Peyer's patch (tissue), 4 donors: Measurements from ENCODE around the gene PSMD12.

Experiments used
- POLR2A ChIP-seq, 2 donors: fragments of 450-650 bp; IDR thresholded peaks; one replicate each; pipeline ENCODE4 v1.5.1; 2017; ENCODE audit warnings: antibody characterized with exemption in 2 of 2, mild to moderate bottlenecking in 2 of 2, moderate library complexity in 2 of 2
- TF ChIP-seq, protein P1 (sequence below), 6 experiments: fragments of 450-650 bp in 4 of 6; fragments of 200-600 bp in 2 of 6; sonication (generic) in 1 of 6; IDR thresholded peaks; one replicate each; pipeline ENCODE4 v1.5.1; 2017 to 2019; ENCODE audit warnings: antibody characterized with exemption in 6 of 6, mild to moderate bottlenecking in 3 of 6, moderate library complexity in 1 of 6

DNA sequence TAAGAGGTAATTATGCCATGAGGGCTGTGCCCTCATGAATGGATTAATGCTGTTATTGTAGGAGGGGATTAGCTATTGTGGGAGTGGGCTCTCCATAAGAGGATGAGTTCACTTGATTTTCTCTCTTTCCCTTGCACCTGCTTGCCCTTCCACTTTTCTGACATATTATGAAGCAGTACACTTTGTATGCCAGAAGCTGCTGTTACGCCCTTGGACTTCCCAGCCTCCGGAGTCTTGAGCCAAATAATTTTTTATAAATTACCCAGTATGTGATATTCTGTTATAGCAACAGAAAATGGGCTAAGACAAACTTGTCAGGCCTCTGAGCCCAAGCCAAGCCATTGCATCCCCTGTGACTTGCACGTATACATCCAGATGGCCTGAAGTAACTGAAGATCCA, 38.4 kb downstream of the PSMD12 start:
- TF ChIP-seq, protein P1, sequence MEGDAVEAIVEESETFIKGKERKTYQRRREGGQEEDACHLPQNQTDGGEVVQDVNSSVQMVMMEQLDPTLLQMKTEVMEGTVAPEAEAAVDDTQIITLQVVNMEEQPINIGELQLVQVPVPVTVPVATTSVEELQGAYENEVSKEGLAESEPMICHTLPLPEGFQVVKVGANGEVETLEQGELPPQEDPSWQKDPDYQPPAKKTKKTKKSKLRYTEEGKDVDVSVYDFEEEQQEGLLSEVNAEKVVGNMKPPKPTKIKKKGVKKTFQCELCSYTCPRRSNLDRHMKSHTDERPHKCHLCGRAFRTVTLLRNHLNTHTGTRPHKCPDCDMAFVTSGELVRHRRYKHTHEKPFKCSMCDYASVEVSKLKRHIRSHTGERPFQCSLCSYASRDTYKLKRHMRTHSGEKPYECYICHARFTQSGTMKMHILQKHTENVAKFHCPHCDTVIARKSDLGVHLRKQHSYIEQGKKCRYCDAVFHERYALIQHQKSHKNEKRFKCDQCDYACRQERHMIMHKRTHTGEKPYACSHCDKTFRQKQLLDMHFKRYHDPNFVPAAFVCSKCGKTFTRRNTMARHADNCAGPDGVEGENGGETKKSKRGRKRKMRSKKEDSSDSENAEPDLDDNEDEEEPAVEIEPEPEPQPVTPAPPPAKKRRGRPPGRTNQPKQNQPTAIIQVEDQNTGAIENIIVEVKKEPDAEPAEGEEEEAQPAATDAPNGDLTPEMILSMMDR (IDR thresholded peaks at IDR 0.05) = no peak
- no peak for TF ChIP-seq POLR2A (IDR thresholded peaks at IDR 0.05)
